Hepatocyte (in vitro differentiated cells): ENCODE data around the gene EPC1. TPM values are rescaled to one million over a fixed set of nuclear protein-coding genes. Genes with fewer than 3 reads are reported as not detected.

Experiments
- DNase-seq: peaks from one replicate; pipeline ENCODE4 v3.0.0-alpha.2; 2016; ENCODE audit warnings: low spot score
- H2AFZ ChIP-seq: fragments of 200-600 bp; sonication (generic); 2 replicates; pipeline ENCODE4 v1.6.0; 2016; ENCODE audit warnings: antibody characterized with exemption, mild to moderate bottlenecking
- H3K27ac ChIP-seq: fragments of 200-600 bp; sonication (generic); 2 replicates; pipeline ENCODE4 v1.5.1; 2016; ENCODE audit warnings: mild to moderate bottlenecking
- H3K27me3 ChIP-seq: fragments of 200-600 bp; sonication (generic); 2 replicates; pipeline ENCODE4 v1.6.1; 2016
- H3K36me3 ChIP-seq: fragments of 200-600 bp; sonication (generic); replicated peaks from 2 replicates; pipeline ENCODE4 v1.5.1; 2016; ENCODE audit warnings: low read depth; ENCODE audit not compliant: insufficient read depth
- H3K4me1 ChIP-seq: fragments of 200-600 bp; sonication (generic); 2 replicates; pipeline ENCODE4 v1.5.1; 2016; ENCODE audit warnings: mild to moderate bottlenecking, moderate library complexity; ENCODE audit not compliant: insufficient read depth
- H3K4me2 ChIP-seq: fragments of 200-600 bp; sonication (generic); 2 replicates; pipeline ENCODE4 v1.6.0; 2016
- H3K4me3 ChIP-seq: fragments of 200-600 bp; sonication (generic); 2 replicates; pipeline ENCODE4 v1.5.1; 2016; ENCODE audit warnings: mild to moderate bottlenecking
- H3K79me2 ChIP-seq: fragments of 200-600 bp; sonication (generic); 2 replicates; pipeline ENCODE4 v1.6.0; 2017; ENCODE audit warnings: mild to moderate bottlenecking
- H3K9me2 ChIP-seq: fragments of 200-600 bp; sonication (generic); replicated peaks from 2 replicates; pipeline ENCODE4 v1.6.0; 2017; ENCODE audit warnings: mild to moderate bottlenecking; ENCODE audit not compliant: insufficient read depth
- H3K9me3 ChIP-seq: fragments of 200-600 bp; sonication (generic); 2 replicates; pipeline ENCODE4 v1.5.1; 2016; ENCODE audit warnings: low read depth, mild to moderate bottlenecking
- H4K20me1 ChIP-seq: fragments of 200-600 bp; sonication (generic); 2 replicates; pipeline ENCODE4 v1.6.0; 2016; ENCODE audit warnings: mild to moderate bottlenecking; ENCODE audit not compliant: insufficient read depth, poor library complexity, severe bottlenecking
- EZH2 ChIP-seq: fragments of 200-600 bp; sonication (generic); IDR thresholded peaks from 2 replicates; pipeline ENCODE4 v1.6.1; 2016; ENCODE audit warnings: antibody characterized with exemption, mild to moderate bottlenecking, borderline replicate concordance
- EZH2phosphoT487 ChIP-seq: fragments of 200-600 bp; sonication (generic); IDR thresholded peaks from one replicate; pipeline ENCODE4 v1.6.1; 2018; ENCODE audit warnings: antibody characterized with exemption, mild to moderate bottlenecking, low read depth, moderate library complexity; ENCODE audit not compliant: unreplicated experiment, severe bottlenecking
- WGBS: methylation state at CpG from one replicate; pipeline ENCODE4 v1.1.6; 2016; ENCODE audit warnings: low lambda C conversion rate; ENCODE audit errors: missing lambda C conversion rate; 5-methylcytosine and 5-hydroxymethylcytosine counted together
- polyA plus RNA-seq: library from polyadenylated mRNA; unstranded; fragments of >200 nt; fragmentation: Nextera tagmentation; extraction: Ambion mirVana; gene quantifications from 2 replicates; pipeline ENCODE4 v1.2.1, GENCODE V29; 2016
- total RNA-seq: library from RNA; depleted of rRNA; stranded (reverse); fragments of >200 nt; gene quantifications from 2 replicates; pipeline ENCODE4 v1.2.3, GENCODE V29; 2014
- TF ChIP-seq, protein P1 (sequence below): fragments of 200-600 bp; sonication (generic); IDR thresholded peaks from 2 replicates; pipeline ENCODE4 v1.5.1; 2016; ENCODE audit warnings: antibody characterized with exemption, mild to moderate bottlenecking; ENCODE audit not compliant: poor library complexity

The EPC1 gene
- total and polyA plus RNA-seq, 2 experiments from 2014 or later = 19.4 to 36.3 TPM

DNA sequence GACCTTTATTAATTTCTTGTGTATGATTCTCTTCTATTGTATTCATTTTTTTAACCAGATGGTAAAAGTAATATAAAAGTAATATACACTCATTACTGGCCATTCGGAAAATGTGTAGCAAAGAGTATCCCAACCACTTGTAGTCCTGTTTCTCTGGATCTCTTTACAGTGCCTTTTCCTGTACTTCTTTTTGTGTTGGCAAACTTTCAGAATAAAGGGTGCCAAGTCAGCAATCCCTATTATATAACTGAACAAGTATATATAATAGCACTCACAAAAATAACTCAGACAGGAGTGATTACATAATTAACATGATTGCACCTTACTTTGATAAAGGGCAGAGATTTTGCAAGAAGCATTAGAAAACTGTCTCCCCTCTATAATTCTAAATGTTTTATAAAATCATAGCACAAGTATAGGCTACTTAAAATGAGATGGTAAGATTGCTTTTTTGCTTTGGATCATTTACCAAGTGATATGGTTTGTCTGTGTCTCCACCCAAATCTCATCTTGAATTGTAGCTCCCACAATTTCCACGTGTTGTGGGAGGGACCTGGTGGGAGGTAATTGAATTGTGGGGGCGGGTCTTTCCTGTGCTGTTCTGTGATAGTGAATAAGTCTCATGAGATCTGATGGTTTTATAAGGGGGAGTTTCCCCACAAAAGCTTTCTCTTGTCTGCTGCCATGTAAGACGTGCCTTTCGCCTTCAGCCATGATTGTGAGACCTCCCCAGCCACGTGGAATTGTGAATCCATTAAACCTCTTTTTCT lies 41.5 kb upstream of the EPC1 start:
- Histone ChIP-seq H3K36me3 (no peaks in the 10 kb centered on the region), H3K4me2 (no peak overlapping the region), H3K9me2 (no peaks in the 10 kb centered on the region), H3K27me3 (no peaks in the 10 kb centered on the region), H4K20me1 (no peaks in the 10 kb centered on the region), H3K79me2 (no peaks in the 10 kb centered on the region), H2AFZ (no peak overlapping the region), H3K4me1 (no peaks in the 10 kb centered on the region), H3K4me3 (no peak overlapping the region), H3K27ac (no peak overlapping the region), H3K9me3 (no peaks in the 10 kb centered on the region)
- no peak for TF ChIP-seq EZH2phosphoT487
- TF ChIP-seq EZH2 = no peak
- TF ChIP-seq, protein P1, sequence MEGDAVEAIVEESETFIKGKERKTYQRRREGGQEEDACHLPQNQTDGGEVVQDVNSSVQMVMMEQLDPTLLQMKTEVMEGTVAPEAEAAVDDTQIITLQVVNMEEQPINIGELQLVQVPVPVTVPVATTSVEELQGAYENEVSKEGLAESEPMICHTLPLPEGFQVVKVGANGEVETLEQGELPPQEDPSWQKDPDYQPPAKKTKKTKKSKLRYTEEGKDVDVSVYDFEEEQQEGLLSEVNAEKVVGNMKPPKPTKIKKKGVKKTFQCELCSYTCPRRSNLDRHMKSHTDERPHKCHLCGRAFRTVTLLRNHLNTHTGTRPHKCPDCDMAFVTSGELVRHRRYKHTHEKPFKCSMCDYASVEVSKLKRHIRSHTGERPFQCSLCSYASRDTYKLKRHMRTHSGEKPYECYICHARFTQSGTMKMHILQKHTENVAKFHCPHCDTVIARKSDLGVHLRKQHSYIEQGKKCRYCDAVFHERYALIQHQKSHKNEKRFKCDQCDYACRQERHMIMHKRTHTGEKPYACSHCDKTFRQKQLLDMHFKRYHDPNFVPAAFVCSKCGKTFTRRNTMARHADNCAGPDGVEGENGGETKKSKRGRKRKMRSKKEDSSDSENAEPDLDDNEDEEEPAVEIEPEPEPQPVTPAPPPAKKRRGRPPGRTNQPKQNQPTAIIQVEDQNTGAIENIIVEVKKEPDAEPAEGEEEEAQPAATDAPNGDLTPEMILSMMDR = no peak
- no peak for DNase-seq
- 84% methylated on average over 6 of the region's 6 CpGs for WGBS

- H4K20me1 ChIP-seq = no peaks in the 10 kb centered on the region
- no peak for DNase-seq
- TF ChIP-seq, protein P1 = no peak
- TF ChIP-seq EZH2phosphoT487 (no peak), EZH2 (no peak)
- no peaks in the 10 kb centered on the region for H3K9me2 ChIP-seq
- peak overlapping the region; percentile 33 for H2AFZ ChIP-seq
- H3K4me2 ChIP-seq = peak overlapping the region; percentile 24
- no peak overlapping the region for H3K4me3 ChIP-seq
- no peaks in the 10 kb centered on the region for H3K79me2 ChIP-seq
- peak overlapping the region; percentile 10 for H3K27ac ChIP-seq
- H3K9me3 ChIP-seq = no peaks in the 10 kb centered on the region
- no peaks in the 10 kb centered on the region for H3K36me3 ChIP-seq
- 71% methylated on average over 7 of the region's 7 CpGs for WGBS
- H3K27me3 ChIP-seq = no peaks in the 10 kb centered on the region
- H3K4me1 ChIP-seq = no peaks in the 10 kb centered on the region
Observed at GRCh38 chr10:32386623-32387260, 39.8 kb upstream of the EPC1 start.

DNA sequence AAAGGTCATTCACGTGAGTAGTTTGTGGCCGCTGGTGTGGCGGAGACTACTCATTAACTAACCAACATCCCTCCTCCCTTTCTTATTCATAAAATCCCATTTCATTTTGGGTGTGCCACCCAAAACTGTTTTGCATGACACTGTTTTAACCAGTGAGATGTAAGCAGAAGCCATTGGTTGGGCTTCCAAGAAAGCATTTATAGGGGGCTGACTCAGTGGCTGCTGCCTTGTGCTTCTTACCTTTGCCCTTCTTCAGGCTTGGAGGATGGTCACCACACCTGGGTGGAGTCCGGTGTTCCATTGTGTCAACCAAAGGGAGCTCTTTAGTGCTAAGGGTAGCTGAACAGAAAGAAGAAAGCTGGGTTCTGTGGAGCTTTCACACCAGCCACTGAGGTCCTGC lies 37.2 kb upstream of the EPC1 start:
- Histone ChIP-seq H3K9me3 (no peaks in the 10 kb centered on the region), H3K36me3 (no peaks in the 10 kb centered on the region), H3K79me2 (no peaks in the 10 kb centered on the region), H3K4me1 (peaks cover 4% of the 10 kb centered on the region), H3K4me2 (no peak overlapping the region), H4K20me1 (no peaks in the 10 kb centered on the region), H3K9me2 (no peaks in the 10 kb centered on the region), H3K27me3 (no peaks in the 10 kb centered on the region), H3K4me3 (no peak overlapping the region), H2AFZ (no peak overlapping the region), H3K27ac (no peak overlapping the region)
- TF ChIP-seq EZH2 = no peak
- no peak for TF ChIP-seq EZH2phosphoT487
- WGBS = 87% methylated on average over 4 of the region's 4 CpGs
- peak; percentile 35 for DNase-seq

- Histone ChIP-seq H3K36me3 (no peaks in the 10 kb centered on the region), H3K4me3 (no peak overlapping the region), H4K20me1 (no peaks in the 10 kb centered on the region), H3K9me3 (no peaks in the 10 kb centered on the region), H2AFZ (no peak overlapping the region), H3K79me2 (peaks cover 24% of the 10 kb centered on the region), H3K4me1 (peaks cover 4% of the 10 kb centered on the region), H3K27me3 (no peaks in the 10 kb centered on the region), H3K9me2 (no peaks in the 10 kb centered on the region), H3K4me2 (no peak overlapping the region), H3K27ac (no peak overlapping the region)
- WGBS = 87% methylated on average over 3 of the region's 3 CpGs
- TF ChIP-seq EZH2phosphoT487 (no peak), EZH2 (no peak)
- TF ChIP-seq, protein P1 = no peak
- no peak for DNase-seq
Observed at GRCh38 chr10:32381165-32381564, 34.2 kb upstream of the EPC1 start.
